ENCODE data around the gene RABEP2.

RABEP2 gene

DNA sequence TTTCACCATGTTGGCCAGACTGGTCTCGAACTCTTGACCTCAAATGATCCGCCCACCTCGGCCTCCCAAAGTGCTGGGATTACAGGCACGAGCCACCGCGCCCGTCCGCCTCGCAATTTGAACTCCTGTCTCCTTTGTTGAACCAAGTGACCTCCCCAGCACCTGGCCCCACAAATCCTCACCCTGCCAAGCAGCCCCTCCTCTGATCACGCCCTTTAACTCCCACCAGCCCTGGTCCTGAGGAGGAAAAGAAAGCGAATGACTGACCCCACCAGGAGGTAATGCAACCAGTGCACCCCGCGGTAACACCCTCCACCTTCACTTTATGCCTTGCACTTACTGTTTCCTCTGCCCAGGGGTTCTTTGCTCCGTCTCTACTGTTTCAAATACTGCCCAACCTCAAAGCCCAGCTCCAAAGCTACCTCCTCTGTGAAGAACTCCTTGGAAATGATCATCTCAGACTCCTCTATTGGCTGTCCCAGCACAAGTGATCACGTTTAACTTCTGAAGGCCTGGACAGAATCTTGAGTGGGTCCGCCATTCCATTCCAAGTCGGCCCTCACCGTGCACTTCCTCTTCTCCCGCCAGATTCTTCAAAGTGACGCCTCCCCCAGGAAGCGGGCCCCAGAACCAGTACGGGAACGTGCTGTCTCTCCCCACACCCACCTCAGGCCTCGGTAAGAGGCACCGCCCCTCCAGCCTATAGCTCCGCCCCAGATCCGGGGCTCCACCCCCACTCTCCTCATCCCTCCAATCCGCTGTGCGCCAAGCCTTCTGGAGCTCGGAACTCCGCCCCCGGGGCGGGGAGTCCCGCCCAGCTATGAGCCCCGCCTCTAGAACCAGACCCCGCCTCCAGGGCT lies 11.1 kb upstream of the RABEP2 start:
- H3K9me3 ChIP-seq (ENCODE audit: low read length), result no peaks in the 10 kb centered on the region
- H3F3A ChIP-seq (ENCODE audit: insufficient read depth, low read length), result no peaks in the 10 kb centered on the region
- no peak overlapping the region for H2AFZ ChIP-seq (ENCODE audit: low read length)
- no peak overlapping the region for H3K9ac ChIP-seq (ENCODE audit: low read length)
- H3K9me2 ChIP-seq (ENCODE audit: low read depth, low read length), result no peaks in the 10 kb centered on the region
- no peak overlapping the region for H3K4me2 ChIP-seq (ENCODE audit: low read length)
- H4K20me1 ChIP-seq (ENCODE audit: insufficient read depth, low read length), result no peaks in the 10 kb centered on the region
- H3K36me3 ChIP-seq (ENCODE audit: insufficient read depth, low read length), result peaks cover 42% of the 10 kb centered on the region
- no peaks in the 10 kb centered on the region for H3K27me3 ChIP-seq (ENCODE audit: insufficient read depth, low read length)
- TF ChIP-seq, protein P1, sequence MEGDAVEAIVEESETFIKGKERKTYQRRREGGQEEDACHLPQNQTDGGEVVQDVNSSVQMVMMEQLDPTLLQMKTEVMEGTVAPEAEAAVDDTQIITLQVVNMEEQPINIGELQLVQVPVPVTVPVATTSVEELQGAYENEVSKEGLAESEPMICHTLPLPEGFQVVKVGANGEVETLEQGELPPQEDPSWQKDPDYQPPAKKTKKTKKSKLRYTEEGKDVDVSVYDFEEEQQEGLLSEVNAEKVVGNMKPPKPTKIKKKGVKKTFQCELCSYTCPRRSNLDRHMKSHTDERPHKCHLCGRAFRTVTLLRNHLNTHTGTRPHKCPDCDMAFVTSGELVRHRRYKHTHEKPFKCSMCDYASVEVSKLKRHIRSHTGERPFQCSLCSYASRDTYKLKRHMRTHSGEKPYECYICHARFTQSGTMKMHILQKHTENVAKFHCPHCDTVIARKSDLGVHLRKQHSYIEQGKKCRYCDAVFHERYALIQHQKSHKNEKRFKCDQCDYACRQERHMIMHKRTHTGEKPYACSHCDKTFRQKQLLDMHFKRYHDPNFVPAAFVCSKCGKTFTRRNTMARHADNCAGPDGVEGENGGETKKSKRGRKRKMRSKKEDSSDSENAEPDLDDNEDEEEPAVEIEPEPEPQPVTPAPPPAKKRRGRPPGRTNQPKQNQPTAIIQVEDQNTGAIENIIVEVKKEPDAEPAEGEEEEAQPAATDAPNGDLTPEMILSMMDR (IDR thresholded peaks at IDR 0.05; ENCODE audit: low read length), result no peak
- TF ChIP-seq EZH2 (IDR thresholded peaks at IDR 0.05; ENCODE audit: borderline replicate concordance, low read length), result no peak
- no peak overlapping the region for H3K4me3 ChIP-seq (ENCODE audit: low read depth, low read length, poor library complexity, severe bottlenecking)
- H3K79me2 ChIP-seq (ENCODE audit: insufficient read depth, low read length), result peaks cover 5% of the 10 kb centered on the region; the same call in 1 of the 2 replicates
- H3K4me1 ChIP-seq (ENCODE audit: insufficient read depth, low read length, severe bottlenecking), result peaks cover 24% of the 10 kb centered on the region
- no peak overlapping the region for H3K27ac ChIP-seq (ENCODE audit: low read depth, low read length, poor library complexity, severe bottlenecking)

DNA sequence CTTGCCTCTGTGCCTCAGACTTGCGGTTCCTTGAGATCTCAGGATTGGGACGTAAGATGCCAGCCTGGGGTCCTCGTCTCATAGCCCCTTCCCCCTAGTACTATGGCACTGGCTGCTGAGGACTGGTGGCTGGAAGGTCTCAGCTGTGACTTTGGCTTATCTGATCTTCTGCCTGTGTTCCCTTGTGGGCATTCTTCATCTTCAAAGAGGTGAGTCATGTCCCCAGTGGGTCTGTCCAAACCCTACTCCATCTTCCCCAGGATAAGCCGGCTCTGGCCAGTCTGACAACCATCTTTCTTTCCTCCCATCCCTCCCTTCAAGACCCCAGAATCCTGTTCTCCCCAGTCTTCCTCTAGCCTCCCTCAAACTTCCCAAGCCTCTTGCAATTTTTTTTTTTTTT lies 10.3 kb upstream of the RABEP2 start:
- Histone ChIP-seq H3K9me3 (ENCODE audit: low read length) (no peaks in the 10 kb centered on the region), H3K9me2 (ENCODE audit: low read depth, low read length) (no peaks in the 10 kb centered on the region), H2AFZ (ENCODE audit: low read length) (no peak overlapping the region), H3K79me2 (ENCODE audit: insufficient read depth, low read length) (peaks cover 5% of the 10 kb centered on the region; the same call in 1 of the 2 replicates), H3K4me2 (ENCODE audit: low read length) (no peak overlapping the region), H3K36me3 (ENCODE audit: insufficient read depth, low read length) (peaks cover 42% of the 10 kb centered on the region), H3K27me3 (ENCODE audit: insufficient read depth, low read length) (no peaks in the 10 kb centered on the region), H4K20me1 (ENCODE audit: insufficient read depth, low read length) (no peaks in the 10 kb centered on the region), H3K9ac (ENCODE audit: low read length) (no peak overlapping the region), H3F3A (ENCODE audit: insufficient read depth, low read length) (peaks cover 5% of the 10 kb centered on the region; the same call in 1 of the 2 replicates), H3K4me1 (ENCODE audit: insufficient read depth, low read length, severe bottlenecking) (peaks cover 32% of the 10 kb centered on the region), H3K27ac (ENCODE audit: low read depth, low read length, poor library complexity, severe bottlenecking) (no peak overlapping the region), H3K4me3 (ENCODE audit: low read depth, low read length, poor library complexity, severe bottlenecking) (no peak overlapping the region)
- TF ChIP-seq EZH2 (IDR thresholded peaks at IDR 0.05; ENCODE audit: borderline replicate concordance, low read length), result no peak
- TF ChIP-seq, protein P1 (IDR thresholded peaks at IDR 0.05; ENCODE audit: low read length), result no peak

DNA sequence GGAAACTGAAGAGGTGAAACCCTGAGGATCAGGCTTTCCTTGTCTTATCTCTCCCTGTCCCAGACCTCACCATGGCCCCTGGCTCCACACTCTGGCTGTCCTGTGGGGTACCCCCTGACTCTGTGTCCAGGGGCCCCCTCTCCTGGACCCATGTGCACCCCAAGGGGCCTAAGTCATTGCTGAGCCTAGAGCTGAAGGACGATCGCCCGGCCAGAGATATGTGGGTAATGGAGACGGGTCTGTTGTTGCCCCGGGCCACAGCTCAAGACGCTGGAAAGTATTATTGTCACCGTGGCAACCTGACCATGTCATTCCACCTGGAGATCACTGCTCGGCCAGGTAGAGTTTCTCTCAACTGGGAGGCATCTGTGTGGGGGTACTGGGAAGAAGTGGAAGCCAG lies 8.1 kb upstream of the RABEP2 start:
- Histone ChIP-seq H3K4me3 (ENCODE audit: low read depth, low read length, poor library complexity, severe bottlenecking) (peak overlapping the region; percentile 80), H3K27me3 (ENCODE audit: insufficient read depth, low read length) (no peaks in the 10 kb centered on the region), H3K4me2 (ENCODE audit: low read length) (peak overlapping the region; percentile 84)

More for the DNA sequence above, 8.1 kb upstream of the RABEP2 start:
- H3K36me3 ChIP-seq (ENCODE audit: insufficient read depth, low read length), result peaks cover 31% of the 10 kb centered on the region
- H4K20me1 ChIP-seq (ENCODE audit: insufficient read depth, low read length), result no peaks in the 10 kb centered on the region
- no peak overlapping the region for H2AFZ ChIP-seq (ENCODE audit: low read length)
- no peaks in the 10 kb centered on the region for H3K9me2 ChIP-seq (ENCODE audit: low read depth, low read length)
- H3K27ac ChIP-seq (ENCODE audit: low read depth, low read length, poor library complexity, severe bottlenecking), result peak overlapping the region; percentile 97
- no peaks in the 10 kb centered on the region for H3K9me3 ChIP-seq (ENCODE audit: low read length)
- H3K9ac ChIP-seq (ENCODE audit: low read length), result peak overlapping the region; percentile 93
- TF ChIP-seq, protein P1 (IDR thresholded peaks at IDR 0.05; ENCODE audit: low read length), result no peak
- H3F3A ChIP-seq (ENCODE audit: insufficient read depth, low read length), result peaks cover 5% of the 10 kb centered on the region; the same call in 1 of the 2 replicates
- peaks cover 5% of the 10 kb centered on the region; the same call in 1 of the 2 replicates for H3K79me2 ChIP-seq (ENCODE audit: insufficient read depth, low read length)
- H3K4me1 ChIP-seq (ENCODE audit: insufficient read depth, low read length, severe bottlenecking), result peaks cover 34% of the 10 kb centered on the region

All from OCI-LY1 (cell line).